GM12892 (cell line): ENCODE results near the gene EFNA3.

ENCODE experiments used
- DNase-seq: peaks from one replicate; pipeline ENCODE4 v3.0.0; 2011; ENCODE audit not compliant: insufficient read length
- FAIRE-seq: peaks from 2 replicates; lab custom pipeline; 2011; peaks lifted over from hg19 to GRCh38; lab: Jason Lieb, UNC
- POLR2A ChIP-seq: IDR thresholded peaks from 2 replicates; pipeline ENCODE4 v1.6.1; 2011; ENCODE audit warnings: low read depth, low read length, control low read depth
- POLR2AphosphoS5 ChIP-seq: IDR thresholded peaks from 2 replicates; pipeline ENCODE4 v1.6.1; 2011; ENCODE audit warnings: low read depth, low read length, control low read depth
- TAF1 ChIP-seq: IDR thresholded peaks from 2 replicates; pipeline ENCODE4 v1.6.1; 2011; ENCODE audit warnings: low read depth, mild to moderate bottlenecking, control low read depth, low read length, borderline replicate concordance

Gene EFNA3

GRCh38 chr1:155091071-155092051 is 12.7 kb downstream of the EFNA3 start:
- FAIRE-seq (peak; percentile 95), DNase-seq (peak; percentile 65)
- TF ChIP-seq POLR2A, result no peak
- no peak for TF ChIP-seq TAF1
- TF ChIP-seq POLR2AphosphoS5, result no peak

- TF ChIP-seq POLR2A, result no peak
- no peak for TF ChIP-seq TAF1
- no peak for TF ChIP-seq POLR2AphosphoS5
- no peak for DNase-seq
- FAIRE-seq, result no peak
These were observed 13.5 kb downstream of the EFNA3 start for GRCh38 chr1:155092131-155092530.

GRCh38 chr1:155092641-155093040 is 14.0 kb downstream of the EFNA3 start:
- FAIRE-seq (no peak), DNase-seq (no peak)
- TF ChIP-seq TAF1 (no peak), POLR2AphosphoS5 (no peak), POLR2A (no peak)

DNA sequence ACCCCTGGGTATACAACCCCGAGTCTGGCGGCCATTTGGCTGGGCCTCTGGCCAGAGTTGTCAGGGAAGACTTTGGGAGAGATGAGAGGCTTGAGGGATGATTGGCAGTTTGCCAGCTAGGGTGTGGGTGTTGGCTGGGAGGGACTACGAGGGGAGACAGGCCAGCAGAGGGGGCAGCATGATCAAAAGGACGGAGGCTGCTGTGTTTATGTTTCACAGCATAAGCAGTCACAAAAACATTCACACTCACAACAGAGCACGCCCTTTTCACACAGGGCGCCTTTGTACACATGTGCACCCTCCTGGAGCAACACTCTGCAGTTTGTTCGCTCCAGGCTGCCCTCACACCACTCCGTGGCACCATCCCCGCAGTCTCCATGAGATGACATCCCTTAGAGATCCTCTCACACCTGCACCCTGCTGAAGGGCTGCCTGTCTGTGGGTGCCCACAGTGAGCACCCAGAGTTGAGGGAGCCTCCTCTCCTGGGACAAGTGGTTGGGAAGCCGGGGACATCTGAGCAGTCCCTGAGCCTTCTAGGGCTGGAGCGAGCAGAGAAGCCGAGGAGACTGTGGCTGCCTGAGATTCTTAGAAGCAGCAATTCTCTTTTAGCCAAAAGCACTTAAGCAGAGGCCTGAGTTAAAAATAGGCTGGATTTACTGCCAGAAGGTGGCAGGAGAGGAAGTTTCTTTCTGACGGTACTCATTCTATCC is 15.4 kb downstream of the EFNA3 start:
- FAIRE-seq (no peak), DNase-seq (no peak)
- no peak for TF ChIP-seq POLR2A
- no peak for TF ChIP-seq POLR2AphosphoS5

DNA sequence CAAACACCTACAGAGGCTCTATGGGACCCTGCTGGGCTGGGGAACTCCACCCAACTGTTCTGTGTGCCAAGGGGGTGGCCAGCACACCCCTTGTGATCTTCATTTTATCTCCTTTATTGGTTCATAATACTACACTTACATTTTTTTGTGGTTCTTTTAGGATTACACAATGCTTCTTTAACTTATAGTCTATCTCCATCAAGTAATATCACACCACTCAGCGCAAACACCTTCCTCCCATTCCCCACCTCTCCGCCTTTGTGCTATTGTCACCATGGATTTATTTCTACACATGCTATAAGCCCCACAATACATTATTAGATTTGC is 15.9 kb downstream of the EFNA3 start:
- no peak for DNase-seq
- FAIRE-seq, result no peak
- no peak for TF ChIP-seq TAF1
- no peak for TF ChIP-seq POLR2AphosphoS5
- no peak for TF ChIP-seq POLR2A

DNA sequence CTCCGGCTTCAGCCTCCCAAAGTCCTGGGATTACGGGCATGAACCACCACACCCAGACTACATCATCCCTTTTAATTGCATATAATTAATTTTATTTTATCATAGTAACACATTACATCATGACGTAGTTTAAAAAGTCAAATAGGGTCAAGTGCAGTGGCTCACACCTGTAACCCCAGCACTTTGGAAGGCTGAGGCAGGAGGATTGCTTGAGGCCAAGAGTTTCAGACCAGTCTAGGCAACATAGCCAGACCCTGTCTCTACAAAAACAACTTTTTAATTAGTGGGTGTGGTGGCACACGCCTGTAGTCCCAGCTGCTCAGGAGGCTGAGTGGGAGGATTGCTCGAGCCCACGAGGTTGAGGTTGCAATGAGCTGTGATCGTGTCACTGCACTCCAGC is 20.7 kb downstream of the EFNA3 start:
- TF ChIP-seq POLR2A (no peak), POLR2AphosphoS5 (no peak), TAF1 (no peak)
- FAIRE-seq (no peak), DNase-seq (no peak)

GRCh38 chr1:155103325-155103724 is 24.7 kb downstream of the EFNA3 start:
- no peak for FAIRE-seq

GRCh38 chr1:155104605-155105534 is 26.2 kb downstream of the EFNA3 start:
- FAIRE-seq, result no peak
- DNase-seq, result no peak
- no peak for TF ChIP-seq TAF1
- no peak for TF ChIP-seq POLR2AphosphoS5
- TF ChIP-seq POLR2A, result no peak

More at GRCh38 chr1:155103325-155103724, 24.7 kb downstream of the EFNA3 start:
- DNase-seq, result no peak
- no peak for TF ChIP-seq POLR2AphosphoS5
- TF ChIP-seq POLR2A, result no peak
- no peak for TF ChIP-seq TAF1

- FAIRE-seq (no peak), DNase-seq (no peak)
- TF ChIP-seq POLR2A, result no peak
- no peak for TF ChIP-seq TAF1
- no peak for TF ChIP-seq POLR2AphosphoS5
These were observed 27.0 kb downstream of the EFNA3 start for GRCh38 chr1:155105604-155106011.

DNA sequence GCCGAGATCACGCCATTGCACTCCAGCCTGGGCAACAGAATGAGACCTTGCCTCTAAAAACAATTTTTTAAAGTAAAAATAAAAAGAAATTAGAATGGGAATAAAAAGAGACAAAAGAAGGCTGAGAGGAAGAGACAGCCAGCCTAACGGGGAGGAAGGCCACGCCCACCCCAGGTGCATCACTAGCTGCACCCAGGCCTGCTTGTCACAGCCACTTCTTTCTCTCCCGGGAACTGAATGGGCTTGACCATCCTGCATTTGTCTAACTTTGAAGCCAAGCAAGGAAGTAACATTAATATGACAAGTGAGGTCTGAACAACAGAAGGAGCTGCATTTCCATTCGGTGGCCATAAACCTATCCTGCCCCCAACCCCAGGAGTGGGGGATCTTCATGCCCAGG is 28.2 kb downstream of the EFNA3 start:
- TF ChIP-seq TAF1 (no peak), POLR2AphosphoS5 (no peak), POLR2A (no peak)
- FAIRE-seq, result no peak

More for the DNA sequence above, 28.2 kb downstream of the EFNA3 start:
- DNase-seq, result no peak
